Ectodermal cell (in vitro differentiated cells): ENCODE measurements around the gene TAGLN.

Experiments used
- H3K27ac ChIP-seq: 2 replicates; pipeline ENCODE4 v1.7.0; 2013; ENCODE audit warnings: mild to moderate bottlenecking, low read depth, low read length; ENCODE audit not compliant: insufficient read depth, poor library complexity, severe bottlenecking
- H3K27me3 ChIP-seq: 2 replicates; pipeline ENCODE4 v1.7.0; 2013; ENCODE audit warnings: mild to moderate bottlenecking, low read length; ENCODE audit not compliant: insufficient read depth, control insufficient read depth, poor library complexity, severe bottlenecking
- H3K36me3 ChIP-seq: one replicate; pipeline ENCODE4 v1.7.0; 2013; ENCODE audit warnings: low read length; ENCODE audit not compliant: control insufficient read depth, insufficient read depth
- H3K4me1 ChIP-seq: one replicate; pipeline ENCODE4 v1.7.0; 2013; ENCODE audit warnings: low read length; ENCODE audit not compliant: control insufficient read depth, insufficient read depth
- H3K4me3 ChIP-seq: 2 replicates; pipeline ENCODE4 v1.7.0; 2013; ENCODE audit warnings: low read depth, low read length, control low read depth; ENCODE audit not compliant: insufficient read depth
- H3K9me3 ChIP-seq: 2 replicates; pipeline ENCODE4 v1.7.0; 2013; ENCODE audit warnings: mild to moderate bottlenecking, low read length, moderate library complexity; ENCODE audit not compliant: control insufficient read depth
- WGBS, 2 experiments: methylation state at CpG; one replicate each; pipeline ENCODE4 v1.1.7; 2013; ENCODE audit warnings: missing lambda C conversion rate in 2 of 2; 5-methylcytosine and 5-hydroxymethylcytosine counted together

TAGLN gene

GRCh38 chr11:117171404-117172061, 27.6 kb upstream of the TAGLN start:
- 82 to 86% methylated on average over 14 of the region's 14 CpGs for WGBS, 2 experiments
- Histone ChIP-seq H3K27ac (no peak overlapping the region), H3K9me3 (no peaks in the 10 kb centered on the region), H3K4me3 (no peak overlapping the region), H3K27me3 (no peaks in the 10 kb centered on the region), H3K36me3 (peaks cover 19% of the 10 kb centered on the region), H3K4me1 (peaks cover 22% of the 10 kb centered on the region)

- H3K36me3 ChIP-seq, result peaks cover 5% of the 10 kb centered on the region
- H3K9me3 ChIP-seq, result no peaks in the 10 kb centered on the region
- peak overlapping the region; percentile 33 for H3K27ac ChIP-seq
- H3K4me3 ChIP-seq, result no peak overlapping the region
- H3K4me1 ChIP-seq, result peaks cover 24% of the 10 kb centered on the region
- no peaks in the 10 kb centered on the region for H3K27me3 ChIP-seq
- WGBS, 2 experiments, result 87 to 91% methylated on average over 14 of the region's 14 CpGs
Observed at GRCh38 chr11:117172724-117173421, 26.3 kb upstream of the TAGLN start.

- Histone ChIP-seq H3K36me3 (no peaks in the 10 kb centered on the region), H3K4me3 (no peak overlapping the region), H3K4me1 (peaks cover 34% of the 10 kb centered on the region), H3K27ac (no peak overlapping the region), H3K27me3 (no peaks in the 10 kb centered on the region), H3K9me3 (no peaks in the 10 kb centered on the region)
- WGBS, 2 experiments, result 79% methylated on average over 7 of the region's 7 CpGs
Observed at GRCh38 chr11:117175104-117175503, 24.1 kb upstream of the TAGLN start.

- Histone ChIP-seq H3K4me1 (peaks cover 38% of the 10 kb centered on the region), H3K9me3 (no peaks in the 10 kb centered on the region), H3K4me3 (no peak overlapping the region), H3K27ac (no peak overlapping the region), H3K36me3 (no peaks in the 10 kb centered on the region), H3K27me3 (no peaks in the 10 kb centered on the region)
- 89 to 94% methylated on average over 5 of the region's 5 CpGs for WGBS, 2 experiments
Observed at GRCh38 chr11:117175781-117176180, 23.4 kb upstream of the TAGLN start.

- no peak overlapping the region for H3K4me3 ChIP-seq
- no peaks in the 10 kb centered on the region for H3K36me3 ChIP-seq
- no peaks in the 10 kb centered on the region for H3K27me3 ChIP-seq
- WGBS, 2 experiments, result 100% methylated on average over 1 of the region's 1 CpG; no CpG with 5 or more reads in 1 of the 2 experiments
- H3K9me3 ChIP-seq, result no peaks in the 10 kb centered on the region
- H3K4me1 ChIP-seq, result peaks cover 36% of the 10 kb centered on the region
- no peak overlapping the region for H3K27ac ChIP-seq
Observed at GRCh38 chr11:117176186-117176585, 23.0 kb upstream of the TAGLN start.

GRCh38 chr11:117177534-117178209, 21.5 kb upstream of the TAGLN start:
- peaks cover 4% of the 10 kb centered on the region for H3K36me3 ChIP-seq
- H3K4me3 ChIP-seq, result no peak overlapping the region
- H3K9me3 ChIP-seq, result no peaks in the 10 kb centered on the region
- H3K27me3 ChIP-seq, result no peaks in the 10 kb centered on the region
- 92% methylated on average over 9 to 10 of the region's 10 CpGs for WGBS, 2 experiments
- peak overlapping the region; percentile 28 for H3K27ac ChIP-seq
- H3K4me1 ChIP-seq, result peaks cover 25% of the 10 kb centered on the region

- Histone ChIP-seq H3K9me3 (no peaks in the 10 kb centered on the region), H3K4me1 (peaks cover 20% of the 10 kb centered on the region), H3K27me3 (no peaks in the 10 kb centered on the region), H3K27ac (peak within 1 kb of the TSS; percentile 33), H3K36me3 (peaks cover 4% of the 10 kb centered on the region), H3K4me3 (peak within 1 kb of the TSS; percentile 74)
- 3 to 4% methylated on average over 48 to 51 of the region's 51 CpGs for WGBS, 2 experiments
Observed at GRCh38 chr11:117178210-117179034, 20.7 kb upstream of the TAGLN start, which contains the start of gene SIDT2. TSS of gene SIDT2 (plus strand) at chr11:117178743. CDS start at chr11:117179264, 521 bp downstream.

- Histone ChIP-seq H3K4me1 (peaks cover 20% of the 10 kb centered on the region), H3K4me3 (peak overlapping the region; percentile 74), H3K27ac (peak overlapping the region; percentile 33), H3K27me3 (no peaks in the 10 kb centered on the region), H3K9me3 (no peaks in the 10 kb centered on the region), H3K36me3 (peaks cover 4% of the 10 kb centered on the region)
- WGBS, 2 experiments, result 3% methylated on average over 36 to 37 of the region's 39 CpGs
Observed at GRCh38 chr11:117179048-117179999, 19.8 kb upstream of the TAGLN start.

GRCh38 chr11:117180020-117180419, 19.1 kb upstream of the TAGLN start:
- peaks cover 4% of the 10 kb centered on the region for H3K36me3 ChIP-seq
- H3K27ac ChIP-seq, result no peak overlapping the region
- no peaks in the 10 kb centered on the region for H3K9me3 ChIP-seq
- peaks cover 20% of the 10 kb centered on the region for H3K4me1 ChIP-seq
- WGBS, 2 experiments, result 64 to 65% methylated on average over 4 of the region's 4 CpGs
- H3K4me3 ChIP-seq, result peak overlapping the region; percentile 74
- no peaks in the 10 kb centered on the region for H3K27me3 ChIP-seq
